CD4-positive, alpha-beta T cell treated with Interleukin-6 for 4 hours (primary cell): ENCODE results near the gene TBXA2R.
"Not testable (repeated sequence)": the region's sequence is repeated elsewhere in the genome, so short reads cannot be mapped to it uniquely, and the experiment has no call there.

Experiments used
- DNase-seq: peaks from one replicate; pipeline ENCODE4 v3.0.0-alpha.2; 2020; ENCODE audit warnings: mixed read lengths

The TBXA2R gene

DNA sequence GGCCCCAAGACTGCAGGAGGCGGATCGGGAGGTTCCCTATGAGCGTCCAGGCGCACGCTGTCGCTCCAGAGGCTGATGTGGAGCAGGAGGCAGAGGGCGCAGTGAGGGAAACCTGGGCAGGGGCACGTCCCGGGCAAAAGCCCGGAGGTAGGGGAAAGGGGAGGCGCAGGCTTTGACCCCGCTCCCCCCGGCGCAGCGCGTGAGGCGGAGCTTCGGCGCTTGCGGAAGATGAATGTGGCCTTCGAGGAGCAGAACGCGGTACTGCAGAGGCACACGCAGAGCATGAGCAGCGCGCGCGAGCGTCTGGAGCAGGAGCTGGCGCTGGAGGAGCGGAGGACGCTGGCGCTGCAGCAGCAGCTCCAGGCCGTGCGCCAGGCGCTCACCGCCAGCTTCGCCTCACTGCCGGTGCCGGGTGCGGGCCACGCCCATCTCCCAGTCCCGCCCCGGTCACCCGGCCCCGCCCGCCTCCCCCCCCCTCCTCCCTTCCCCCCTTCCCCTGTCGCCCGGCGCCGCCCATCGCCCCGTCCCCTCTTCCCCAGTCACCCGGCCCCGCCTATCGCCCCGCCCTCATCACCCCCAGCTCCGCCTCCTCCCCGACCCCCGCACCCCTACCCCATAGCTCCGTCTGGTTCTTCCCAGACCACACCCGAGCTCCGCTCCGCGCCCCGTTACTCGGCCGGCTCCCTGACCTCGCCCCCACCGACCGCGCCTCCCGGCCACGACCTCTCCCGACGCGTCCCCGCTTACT, 29.8 kb downstream of the TBXA2R start:
- no peak for DNase-seq

GRCh38 chr19:3575949-3576673, 30.6 kb downstream of the TBXA2R start:
- DNase-seq: no peak

- peak; percentile 33 for DNase-seq
These were observed 31.4 kb downstream of the TBXA2R start for GRCh38 chr19:3575260-3575741.

- peak; percentile 77 for DNase-seq
These were observed 32.6 kb downstream of the TBXA2R start for GRCh38 chr19:3573858-3574637.

DNA sequence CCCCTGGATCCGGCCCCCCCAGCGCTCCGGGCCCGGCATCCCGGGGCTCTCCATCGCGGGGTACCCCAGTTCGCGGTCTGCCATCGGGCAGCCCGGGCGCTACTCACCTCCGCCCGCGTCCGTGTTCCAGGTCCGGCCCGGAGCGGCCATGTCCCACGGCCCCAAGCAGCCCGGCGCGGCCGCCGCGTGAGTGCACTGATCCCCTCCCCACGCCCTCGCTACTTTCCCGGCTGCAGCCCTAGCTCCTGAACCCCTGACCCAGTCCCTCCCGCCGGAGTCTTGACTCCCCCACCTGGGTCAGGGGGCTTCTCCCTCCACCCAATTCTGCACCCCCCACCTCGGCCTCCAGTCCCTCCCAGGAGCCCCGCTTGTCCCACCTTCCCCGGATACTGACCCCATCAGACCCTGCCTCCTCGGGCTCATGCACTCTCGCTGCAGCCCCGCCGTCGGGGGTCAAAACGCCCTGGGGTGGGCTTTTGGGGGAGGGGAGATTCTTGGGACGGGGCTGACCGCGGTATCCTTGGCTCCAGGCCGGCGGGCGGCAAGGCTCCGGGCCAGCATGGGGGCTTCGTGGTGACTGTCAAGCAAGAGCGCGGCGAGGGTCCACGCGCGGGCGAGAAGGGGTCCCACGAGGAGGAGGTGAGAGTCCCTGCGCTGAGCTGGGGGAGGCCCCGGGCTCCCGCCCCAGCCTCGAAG, 33.4 kb downstream of the TBXA2R start:
- DNase-seq: no peak

- no peak for DNase-seq
These were observed 33.9 kb downstream of the TBXA2R start, which contains the start of gene HMG20B for GRCh38 chr19:3572855-3573161. Gene HMG20B (plus strand): TSS chr19:3572944. CDS start chr19:3573310, 366 bp downstream.

DNA sequence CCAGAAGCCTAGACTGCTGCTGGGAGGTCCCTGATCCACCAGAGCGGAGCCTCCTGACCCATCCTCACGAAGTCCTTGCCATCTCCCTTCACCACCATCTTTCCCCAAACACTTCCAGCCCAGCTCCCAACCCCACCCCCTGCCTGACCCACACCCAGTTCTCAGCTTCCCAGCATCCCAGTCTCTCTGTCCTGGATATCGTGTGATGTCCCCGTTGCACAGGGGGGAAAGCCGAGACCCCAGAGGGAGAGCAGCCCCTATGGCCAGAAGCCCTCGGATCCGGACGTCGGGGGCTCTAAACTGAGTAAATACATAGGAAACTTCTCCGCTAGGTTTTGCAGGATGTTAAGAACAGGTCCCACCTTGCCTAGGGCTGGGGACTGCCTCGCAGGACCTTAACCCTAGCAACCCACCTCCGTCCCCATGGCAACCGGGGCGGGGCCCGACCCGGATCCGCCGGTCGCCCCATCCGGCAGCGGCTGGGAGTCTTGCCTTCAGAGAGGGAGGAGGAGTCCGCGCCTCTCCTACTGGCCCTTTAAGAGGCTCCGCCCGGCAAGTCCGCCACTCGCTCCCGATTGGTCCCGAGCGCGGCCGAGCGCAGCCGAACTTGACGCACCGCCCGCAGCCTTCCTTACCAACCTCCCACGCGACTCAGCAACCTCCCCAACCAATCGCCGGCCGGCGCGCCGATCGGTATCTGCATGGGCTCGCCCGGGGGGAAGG, 34.4 kb downstream of the TBXA2R start:
- peak; percentile 99 for DNase-seq

GRCh38 chr19:3570606-3571011, 36.1 kb downstream of the TBXA2R start:
- no peak for DNase-seq

- DNase-seq: not testable (repeated sequence)
These were observed 36.6 kb downstream of the TBXA2R start for GRCh38 chr19:3570042-3570441.

- no peak for DNase-seq
These were observed 41.5 kb downstream of the TBXA2R start for GRCh38 chr19:3565139-3565538.

- no peak for DNase-seq
These were observed 42.8 kb downstream of the TBXA2R start for GRCh38 chr19:3563709-3564524.

DNA sequence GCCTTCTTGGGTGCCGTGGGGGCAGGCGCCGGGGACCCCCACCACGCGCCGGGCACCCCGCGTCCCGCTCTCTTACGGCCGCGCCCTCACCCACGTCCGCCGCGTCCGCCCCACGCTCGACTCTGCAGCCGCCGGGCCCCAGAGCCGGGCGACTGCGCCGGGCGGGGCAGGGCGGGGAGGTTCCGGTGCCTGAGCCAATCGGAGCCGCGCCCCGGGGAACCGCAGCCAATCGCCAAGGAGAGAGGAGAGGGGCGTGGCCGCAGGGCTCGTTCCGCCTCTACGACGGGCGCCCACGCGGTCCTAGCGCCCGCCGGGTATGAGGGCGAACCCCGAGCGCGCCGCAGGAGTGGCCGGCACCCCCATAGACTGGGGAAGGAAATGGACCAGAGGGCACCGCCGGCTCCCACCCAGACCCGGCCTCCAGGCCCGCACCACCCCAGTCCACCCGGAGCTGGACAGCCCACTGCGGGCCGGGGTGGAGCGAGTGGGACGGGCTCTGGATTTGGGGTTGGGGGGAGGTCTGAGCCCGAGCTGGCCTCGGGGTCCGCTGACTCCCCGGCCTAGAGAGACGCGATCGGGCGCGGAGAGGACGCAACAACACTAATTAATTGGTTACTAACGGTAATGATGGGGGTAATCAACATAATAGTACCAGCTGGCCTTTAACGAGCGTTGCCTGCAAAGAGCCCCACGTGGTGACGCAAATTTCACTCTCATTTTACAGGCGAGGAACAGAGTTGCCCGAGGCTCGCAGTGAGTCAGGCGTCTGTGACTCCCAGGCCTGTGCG, 49.0 kb downstream of the TBXA2R start, which contains the start of gene MFSD12:
MFSD12 (minus strand) TSS at position 126 of the 788 bp plus-strand sequence. CDS start 183 bp downstream, outside the sequence.
- peak; percentile 97 for DNase-seq

GRCh38 chr19:3556978-3557460, 49.7 kb downstream of the TBXA2R start:
- peak; percentile 77 for DNase-seq

DNA sequence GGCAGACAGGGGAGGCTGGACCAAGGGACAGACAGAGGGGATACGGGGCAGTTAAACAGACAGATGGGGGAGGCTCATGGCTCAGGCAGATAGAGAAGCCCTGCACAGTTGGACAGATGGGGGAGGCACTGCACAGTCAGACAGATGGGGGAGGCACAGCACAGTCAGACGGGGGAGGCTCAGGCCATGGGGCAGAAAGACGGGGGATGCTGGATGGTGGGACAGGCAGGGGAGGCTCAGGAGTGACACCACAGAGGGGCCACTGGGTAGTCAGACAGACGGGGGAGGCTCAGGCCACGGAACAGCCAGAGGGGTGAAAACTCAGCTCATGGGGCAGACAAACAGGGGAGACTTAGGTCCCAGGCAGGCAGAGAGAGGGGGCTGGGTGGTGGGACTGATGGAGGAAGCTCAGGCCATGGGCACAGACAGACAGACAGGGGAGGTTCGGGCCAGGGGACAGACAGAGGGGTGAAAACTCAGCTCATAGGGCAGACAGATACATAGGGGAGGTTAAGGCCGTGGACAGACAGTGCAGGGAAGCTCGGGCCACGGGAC, 50.2 kb downstream of the TBXA2R start:
- DNase-seq: no peak

GRCh38 chr19:3555653-3556422, 50.8 kb downstream of the TBXA2R start:
- no peak for DNase-seq

DNA sequence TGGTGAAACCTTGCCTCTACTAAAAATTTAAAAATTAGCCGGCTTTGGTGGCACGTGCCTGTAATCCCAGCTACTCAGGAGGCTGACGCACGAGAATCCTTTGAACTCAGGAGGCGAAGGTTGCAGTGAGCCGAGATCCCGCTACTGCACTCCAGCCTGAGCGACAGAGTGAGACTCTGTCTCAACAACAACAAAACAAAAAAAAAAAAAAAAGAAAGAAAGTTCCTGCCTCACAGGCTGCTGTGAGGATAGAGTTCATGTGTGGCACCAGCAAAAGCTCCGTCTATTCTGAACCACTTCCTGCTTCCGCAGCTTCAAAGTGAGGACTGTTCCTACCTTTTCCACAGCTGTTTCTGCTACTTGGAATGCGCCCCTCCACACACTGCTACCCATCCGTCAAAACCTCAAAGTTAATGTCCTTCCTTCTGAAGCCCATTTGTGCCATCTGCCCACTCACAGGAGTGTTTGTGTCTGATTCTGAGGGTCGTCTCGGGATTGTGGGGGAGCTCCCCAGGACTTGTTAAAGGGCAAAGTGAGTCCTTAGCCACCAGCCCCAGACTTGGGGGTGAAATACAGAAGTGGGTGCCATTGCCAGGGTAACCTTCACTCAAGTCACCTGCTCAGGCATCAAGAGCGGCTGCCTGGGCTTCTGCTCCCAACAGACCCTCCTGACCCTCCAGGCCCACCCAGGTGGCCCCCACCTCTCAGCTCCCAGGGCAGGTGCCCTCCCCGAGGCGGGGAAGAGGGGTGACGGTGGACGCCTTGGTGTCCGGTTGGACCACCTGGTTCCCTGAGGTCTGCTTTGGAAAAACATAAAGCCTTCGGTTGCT, 52.2 kb downstream of the TBXA2R start:
- peak; percentile 62 for DNase-seq

- DNase-seq: no peak
These were observed 54.9 kb downstream of the TBXA2R start for GRCh38 chr19:3551792-3552095.
